Measurements from ENCODE around the gene LRP4.
A peak's percentile ranks its signal among the peaks of the same experiment; 100 is the strongest.

LRP4 gene

DNA sequence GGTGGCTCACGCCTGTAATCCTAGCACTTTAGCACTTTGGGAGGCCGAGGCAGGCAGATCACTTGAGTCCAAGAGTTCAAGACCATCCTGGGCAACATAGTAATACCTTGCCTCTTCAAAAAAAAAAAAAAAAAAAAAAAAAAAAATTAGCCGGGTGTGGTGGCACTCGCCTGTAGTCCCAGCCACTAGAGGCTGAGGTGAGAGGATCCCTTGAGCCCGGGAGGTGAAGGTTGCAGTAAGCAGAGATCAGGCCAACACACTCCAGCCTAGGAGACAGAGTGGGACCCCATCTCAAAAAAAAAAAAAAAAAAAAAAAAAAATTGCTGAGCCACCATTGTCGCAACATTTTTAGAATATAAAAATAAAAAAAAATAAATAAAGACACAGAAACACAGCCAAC lies 79.8 kb downstream of the LRP4 start:
- DNase-seq: no peak

GRCh38 chr11:46837860-46838259 lies 80.5 kb downstream of the LRP4 start:
- DNase-seq: no peak

DNA sequence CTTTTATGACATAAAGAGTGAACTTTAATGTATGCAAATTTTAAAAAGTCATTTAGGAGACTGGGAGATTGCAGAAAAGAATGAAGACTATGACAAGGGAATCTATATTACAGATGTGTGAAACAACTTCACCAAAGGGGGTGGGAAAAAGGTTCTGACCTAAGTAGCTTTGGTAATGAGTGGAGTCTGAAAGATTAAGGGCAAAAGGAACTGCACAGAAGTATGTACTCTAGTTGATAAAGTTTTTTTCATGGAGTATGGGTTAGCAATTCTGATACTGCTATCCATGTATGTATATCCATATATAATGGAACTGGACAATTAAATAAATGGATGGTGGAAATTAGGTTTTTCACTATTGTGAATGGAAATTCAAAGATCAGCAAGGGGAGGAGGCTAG lies 81.5 kb downstream of the LRP4 start:
- DNase-seq: no peak

DNA sequence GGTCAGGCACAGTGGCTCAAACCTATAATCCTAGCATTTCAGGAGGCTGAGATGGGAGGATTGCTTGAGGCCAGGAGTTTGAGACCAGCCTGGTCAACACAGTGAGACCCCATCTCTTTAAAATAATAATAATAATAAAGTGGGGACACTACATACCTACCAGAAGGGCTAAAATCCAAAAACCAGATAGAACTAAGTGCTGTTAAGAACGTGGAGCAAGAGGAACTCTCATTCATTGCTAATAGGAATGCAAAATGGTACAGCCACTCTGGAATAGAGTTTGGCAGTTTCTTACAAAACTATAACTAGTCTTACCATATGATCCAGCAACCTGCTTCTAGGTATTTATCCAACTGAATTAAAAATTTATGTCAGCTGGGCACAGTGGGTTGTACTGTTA lies 81.9 kb downstream of the LRP4 start:
- no peak for DNase-seq

- DNase-seq: no peak
Observed at GRCh38 chr11:46835897-46836296, 82.5 kb downstream of the LRP4 start.

- DNase-seq: no peak
Observed at GRCh38 chr11:46834821-46835220, 83.5 kb downstream of the LRP4 start.

- DNase-seq: no peak
Observed at GRCh38 chr11:46832511-46833214, 85.7 kb downstream of the LRP4 start.

DNA sequence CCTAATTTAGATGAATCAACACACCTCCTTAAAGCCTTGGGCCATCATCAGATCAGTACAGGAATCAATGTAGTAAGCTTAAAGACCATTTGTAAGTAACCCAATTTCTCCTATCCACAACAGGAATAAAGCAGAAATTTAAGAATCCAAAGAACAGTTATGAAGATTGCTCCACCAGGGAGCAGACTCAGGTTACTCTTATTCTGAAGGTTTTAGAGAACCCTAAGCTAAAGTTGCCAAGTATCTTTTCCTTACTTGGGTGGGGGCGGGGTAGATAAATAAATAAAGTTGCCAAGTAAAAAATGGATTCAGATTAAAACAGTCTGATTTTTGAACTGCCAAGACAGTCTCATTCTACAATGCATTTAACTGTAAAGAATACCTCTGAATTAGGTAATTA lies 90.4 kb downstream of the LRP4 start:
- no peak for DNase-seq

GRCh38 chr11:46826310-46827044 lies 91.9 kb downstream of the LRP4 start:
- peak; percentile 59 to 60 for DNase-seq

GRCh38 chr11:46808799-46809431 lies 109.4 kb downstream of the LRP4 start:
- DNase-seq: no peak
